Vagina (tissue), 2 donors: Measurements from ENCODE around the gene TIMP3.
A peak's percentile ranks its signal among the peaks of the same experiment; 100 is the strongest.

Experiments used
- POLR2AphosphoS5 ChIP-seq, 2 donors: sonication (generic); formaldehyde crosslinking; IDR thresholded peaks; one replicate each; pipeline ENCODE4 v1.9.0; 2017; ENCODE audit warnings: antibody characterized with exemption in 2 of 2, mild to moderate bottlenecking in 2 of 2, low read depth in 1 of 2; ENCODE audit not compliant: insufficient read depth in 1 of 2
- TF ChIP-seq, protein P1 (sequence below), 3 experiments: fragments of 450-650 bp in 2 of 3; fragments of 200-600 bp in 1 of 3; sonication (generic) in 1 of 3; IDR thresholded peaks; one replicate each; pipeline ENCODE4 v1.5.1; 2017 to 2019; ENCODE audit warnings: antibody characterized with exemption in 3 of 3, mild to moderate bottlenecking in 2 of 3, moderate library complexity in 2 of 3

DNA sequence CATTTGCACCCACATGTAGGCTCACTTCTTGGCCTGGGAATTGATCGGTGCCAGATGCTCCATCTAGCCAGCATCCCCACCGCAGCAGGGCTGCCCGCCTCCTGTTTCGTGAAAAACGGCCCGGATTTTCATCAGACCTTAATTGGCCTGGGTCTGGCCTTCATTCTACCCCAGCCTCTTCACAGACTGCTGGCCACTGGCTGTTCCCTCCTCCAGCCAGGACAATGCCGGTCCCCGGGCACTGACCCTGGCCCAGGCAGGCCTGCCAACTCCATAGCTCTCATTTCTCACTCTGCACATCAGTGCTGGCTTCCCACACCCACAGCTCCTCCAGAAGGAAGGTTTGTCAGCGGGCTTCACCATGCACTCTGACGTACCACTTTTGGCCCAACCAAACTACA, 27.9 kb downstream of the TIMP3 start:
- TF ChIP-seq, protein P1, sequence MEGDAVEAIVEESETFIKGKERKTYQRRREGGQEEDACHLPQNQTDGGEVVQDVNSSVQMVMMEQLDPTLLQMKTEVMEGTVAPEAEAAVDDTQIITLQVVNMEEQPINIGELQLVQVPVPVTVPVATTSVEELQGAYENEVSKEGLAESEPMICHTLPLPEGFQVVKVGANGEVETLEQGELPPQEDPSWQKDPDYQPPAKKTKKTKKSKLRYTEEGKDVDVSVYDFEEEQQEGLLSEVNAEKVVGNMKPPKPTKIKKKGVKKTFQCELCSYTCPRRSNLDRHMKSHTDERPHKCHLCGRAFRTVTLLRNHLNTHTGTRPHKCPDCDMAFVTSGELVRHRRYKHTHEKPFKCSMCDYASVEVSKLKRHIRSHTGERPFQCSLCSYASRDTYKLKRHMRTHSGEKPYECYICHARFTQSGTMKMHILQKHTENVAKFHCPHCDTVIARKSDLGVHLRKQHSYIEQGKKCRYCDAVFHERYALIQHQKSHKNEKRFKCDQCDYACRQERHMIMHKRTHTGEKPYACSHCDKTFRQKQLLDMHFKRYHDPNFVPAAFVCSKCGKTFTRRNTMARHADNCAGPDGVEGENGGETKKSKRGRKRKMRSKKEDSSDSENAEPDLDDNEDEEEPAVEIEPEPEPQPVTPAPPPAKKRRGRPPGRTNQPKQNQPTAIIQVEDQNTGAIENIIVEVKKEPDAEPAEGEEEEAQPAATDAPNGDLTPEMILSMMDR (IDR thresholded peaks at IDR 0.05): no peak
- peak in 1 of 2 donors; percentile 75 for TF ChIP-seq POLR2AphosphoS5 (IDR thresholded peaks at IDR 0.05; ENCODE audit: insufficient read depth in 1 of 2, low read depth in 1 of 2)
